ENCODE data around the gene SMG9.

The SMG9 gene

GRCh38 chr19:43720936-43721335 lies 33.8 kb downstream of the SMG9 start:
- H3K4me1 ChIP-seq: no peaks in the 10 kb centered on the region
- TF ChIP-seq CTCF (IDR thresholded peaks at IDR 0.05): no peak
- H3K4me3 ChIP-seq: no peak overlapping the region
- intact Hi-C loops (cut with DNase I; ENCODE audit: low total_unique reads): no loop called here
- H3K27ac ChIP-seq: no peak overlapping the region
- H3K36me3 ChIP-seq: no peaks in the 10 kb centered on the region
- no peaks in the 10 kb centered on the region for H3K9me3 ChIP-seq
- no peak for DNase-seq
- H3K27me3 ChIP-seq: peaks cover 0 to 26% of the 10 kb centered on the region in 2 donors

- no peaks in the 10 kb centered on the region for H3K9me3 ChIP-seq
- no peaks in the 10 kb centered on the region for H3K4me1 ChIP-seq
- H3K27me3 ChIP-seq: peaks cover 0 to 26% of the 10 kb centered on the region in 2 donors
- H3K27ac ChIP-seq: no peak overlapping the region
- intact Hi-C loops (cut with DNase I; ENCODE audit: low total_unique reads): no loop called here
- no peaks in the 10 kb centered on the region for H3K36me3 ChIP-seq
- H3K4me3 ChIP-seq: no peak overlapping the region
- no peak for DNase-seq
- no peak for TF ChIP-seq CTCF (IDR thresholded peaks at IDR 0.05)
Measured at GRCh38 chr19:43719918-43720317, 34.8 kb downstream of the SMG9 start.

- no peaks in the 10 kb centered on the region for H3K4me1 ChIP-seq
- H3K27me3 ChIP-seq: peaks cover 0 to 26% of the 10 kb centered on the region in 2 donors
- no peaks in the 10 kb centered on the region for H3K36me3 ChIP-seq
- no peak overlapping the region for H3K4me3 ChIP-seq
- TF ChIP-seq CTCF (IDR thresholded peaks at IDR 0.05): no peak
- no peaks in the 10 kb centered on the region for H3K9me3 ChIP-seq
- no peak for DNase-seq
- intact Hi-C loops (cut with DNase I; ENCODE audit: low total_unique reads): no loop called here
- no peak overlapping the region for H3K27ac ChIP-seq
Measured at GRCh38 chr19:43719378-43719868, 35.3 kb downstream of the SMG9 start.

- intact Hi-C loops (cut with DNase I; ENCODE audit: low total_unique reads): no loop called here
- Histone ChIP-seq H3K4me1 (no peaks in the 10 kb centered on the region), H3K9me3 (no peaks in the 10 kb centered on the region)
Measured at GRCh38 chr19:43718627-43719377, 36.0 kb downstream of the SMG9 start.

GRCh38 chr19:43715776-43716175 lies 39.0 kb downstream of the SMG9 start, which contains the start of gene IRGC:
IRGC (plus strand) TSS chr19:43716076; CDS start chr19:43718559, 2,483 bp downstream.
- no peaks in the 10 kb centered on the region for H3K4me1 ChIP-seq

More at GRCh38 chr19:43718627-43719377, 36.0 kb downstream of the SMG9 start:
- no peak overlapping the region for H3K27ac ChIP-seq
- no peak overlapping the region for H3K4me3 ChIP-seq
- TF ChIP-seq CTCF (IDR thresholded peaks at IDR 0.05): no peak
- H3K36me3 ChIP-seq: no peaks in the 10 kb centered on the region
- DNase-seq: no peak
- peaks cover 0 to 26% of the 10 kb centered on the region in 2 donors for H3K27me3 ChIP-seq

More at GRCh38 chr19:43715776-43716175, 39.0 kb downstream of the SMG9 start, which contains the start of gene IRGC:
- Histone ChIP-seq H3K4me3 (no peak within 1 kb of the TSS), H3K36me3 (no peaks in the 10 kb centered on the region), H3K27me3 (peaks cover 0 to 27% of the 10 kb centered on the region in 2 donors), H3K9me3 (no peaks in the 10 kb centered on the region), H3K27ac (no peak within 1 kb of the TSS)
- intact Hi-C loops (cut with DNase I; ENCODE audit: low total_unique reads): no loop called here
- no peak for TF ChIP-seq CTCF (IDR thresholded peaks at IDR 0.05)
- DNase-seq: no peak

Measured in tibial artery (tissue), 4 donors.